ENCODE data around the gene EYA4. TPM values are rescaled to one million over a fixed set of nuclear protein-coding genes. Genes with fewer than 3 reads are reported as not detected.
A peak's percentile ranks its signal among the peaks of the same experiment; 100 is the strongest.

Gene EYA4, protein sequence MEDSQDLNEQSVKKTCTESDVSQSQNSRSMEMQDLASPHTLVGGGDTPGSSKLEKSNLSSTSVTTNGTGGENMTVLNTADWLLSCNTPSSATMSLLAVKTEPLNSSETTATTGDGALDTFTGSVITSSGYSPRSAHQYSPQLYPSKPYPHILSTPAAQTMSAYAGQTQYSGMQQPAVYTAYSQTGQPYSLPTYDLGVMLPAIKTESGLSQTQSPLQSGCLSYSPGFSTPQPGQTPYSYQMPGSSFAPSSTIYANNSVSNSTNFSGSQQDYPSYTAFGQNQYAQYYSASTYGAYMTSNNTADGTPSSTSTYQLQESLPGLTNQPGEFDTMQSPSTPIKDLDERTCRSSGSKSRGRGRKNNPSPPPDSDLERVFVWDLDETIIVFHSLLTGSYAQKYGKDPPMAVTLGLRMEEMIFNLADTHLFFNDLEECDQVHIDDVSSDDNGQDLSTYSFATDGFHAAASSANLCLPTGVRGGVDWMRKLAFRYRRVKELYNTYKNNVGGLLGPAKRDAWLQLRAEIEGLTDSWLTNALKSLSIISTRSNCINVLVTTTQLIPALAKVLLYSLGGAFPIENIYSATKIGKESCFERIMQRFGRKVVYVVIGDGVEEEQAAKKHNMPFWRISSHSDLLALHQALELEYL
- total RNA-seq: not detected

DNA sequence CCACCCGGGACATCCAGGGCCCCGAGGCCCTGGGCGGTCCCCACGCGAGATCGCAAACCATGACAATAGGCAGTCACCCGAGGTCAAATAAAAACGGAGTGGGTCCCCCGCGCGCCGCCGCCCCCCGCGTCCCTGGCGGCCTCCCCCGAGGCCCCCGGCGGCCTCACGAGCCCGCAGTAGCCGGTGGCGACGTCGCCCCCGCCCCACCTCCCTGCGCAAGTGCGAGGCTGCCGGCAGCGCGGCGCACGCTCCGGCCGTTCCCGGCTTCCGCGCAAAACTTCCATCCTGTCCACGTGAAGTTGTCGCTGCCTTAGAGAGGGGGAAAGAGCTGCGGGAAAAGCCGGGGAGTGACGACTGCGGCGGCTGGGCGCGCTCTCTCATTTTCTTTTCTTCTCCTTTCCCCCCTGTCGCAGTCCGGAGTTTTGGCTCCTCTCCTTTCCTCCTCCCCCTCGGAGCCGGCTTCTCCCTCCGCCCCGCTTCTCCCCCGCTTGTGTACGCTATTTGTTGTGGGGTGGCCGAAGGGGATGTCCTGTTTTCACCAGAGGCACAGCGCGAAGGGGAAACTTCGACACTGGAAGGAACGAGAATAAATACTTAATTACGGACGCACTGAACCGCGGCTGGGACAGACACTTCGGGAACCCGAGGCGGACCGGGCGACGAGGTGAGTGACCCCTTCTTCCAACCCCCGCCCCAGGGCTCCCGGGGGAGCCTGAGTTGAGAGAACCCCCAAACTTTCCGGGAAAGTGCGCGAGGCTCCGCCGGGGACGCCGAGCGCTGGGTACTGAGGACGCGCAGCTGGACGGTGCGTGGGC, at the start of gene EYA4:
TSS of gene EYA4 (plus strand) at position 272 of the 815 bp plus-strand sequence. CDS start 33,424 bp downstream, outside the sequence.
- H3K9me3 Mint-ChIP-seq (ENCODE audit: insufficient read depth): no peaks in the 10 kb centered on the region
- no peak within 1 kb of the TSS for H3K27ac Mint-ChIP-seq
- peak within 1 kb of the TSS; percentile 36 for H3K4me3 Mint-ChIP-seq
- ATAC-seq (no peak), DNase-seq (no peak)
- H3K4me1 Mint-ChIP-seq (ENCODE audit: low read depth): peaks cover 11% of the 10 kb centered on the region
- peaks cover 44% of the 10 kb centered on the region for H3K27me3 Mint-ChIP-seq (ENCODE audit: low read depth)
- H3K36me3 Mint-ChIP-seq (ENCODE audit: low read depth): no peaks in the 10 kb centered on the region
- POLR2A ChIA-PET: no interaction called here
- CTCF ChIA-PET: no interaction called here

DNA sequence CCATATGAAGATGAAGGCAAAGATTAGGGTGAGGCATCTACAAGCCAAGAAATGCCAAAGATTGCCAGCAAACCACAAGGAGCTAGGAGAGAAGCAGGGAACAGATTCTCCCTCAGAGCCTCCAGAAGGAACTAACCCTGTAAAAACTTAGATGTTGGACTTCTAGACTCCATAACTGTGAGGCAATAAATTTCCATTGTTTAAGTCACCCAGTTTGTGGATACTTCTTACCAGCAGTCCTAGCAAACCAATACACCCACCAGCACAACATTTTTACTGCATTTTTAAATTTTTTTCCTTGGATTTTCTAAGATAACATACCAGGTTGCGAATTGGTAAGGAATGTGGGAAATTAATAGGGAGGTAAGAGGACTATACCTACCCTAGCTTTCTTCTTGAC, 47.8 kb upstream of the EYA4 start:
- no peaks in the 10 kb centered on the region for H3K36me3 Mint-ChIP-seq (ENCODE audit: low read depth)
- DNase-seq (no peak), ATAC-seq (no peak)
- CTCF ChIA-PET: no interaction called here
- H3K4me1 Mint-ChIP-seq (ENCODE audit: low read depth): no peaks in the 10 kb centered on the region
- POLR2A ChIA-PET: no interaction called here
- H3K4me3 Mint-ChIP-seq: no peak overlapping the region
- H3K27me3 Mint-ChIP-seq (ENCODE audit: low read depth): no peaks in the 10 kb centered on the region
- H3K27ac Mint-ChIP-seq: no peak overlapping the region
- H3K9me3 Mint-ChIP-seq (ENCODE audit: insufficient read depth): no peaks in the 10 kb centered on the region

- H3K9me3 Mint-ChIP-seq (ENCODE audit: insufficient read depth): no peaks in the 10 kb centered on the region
These were observed 42.4 kb upstream of the EYA4 start for GRCh38 chr6:133198725-133199124.

GRCh38 chr6:133201231-133201630, 39.9 kb upstream of the EYA4 start:
- Mint-ChIP-seq H3K4me3 (no peak overlapping the region), H3K9me3 (ENCODE audit: insufficient read depth) (no peaks in the 10 kb centered on the region), H3K27ac (no peak overlapping the region), H3K27me3 (ENCODE audit: low read depth) (no peaks in the 10 kb centered on the region), H3K4me1 (ENCODE audit: low read depth) (no peaks in the 10 kb centered on the region), H3K36me3 (ENCODE audit: low read depth) (no peaks in the 10 kb centered on the region)
- POLR2A ChIA-PET: no interaction called here
- CTCF ChIA-PET: no interaction called here
- ATAC-seq (no peak), DNase-seq (no peak)

More at GRCh38 chr6:133198725-133199124, 42.4 kb upstream of the EYA4 start:
- ChIA-PET POLR2A (no interaction called here), CTCF (no interaction called here)
- no peaks in the 10 kb centered on the region for H3K27me3 Mint-ChIP-seq (ENCODE audit: low read depth)
- DNase-seq: no peak
- no peaks in the 10 kb centered on the region for H3K4me1 Mint-ChIP-seq (ENCODE audit: low read depth)
- ATAC-seq: no peak
- H3K36me3 Mint-ChIP-seq (ENCODE audit: low read depth): no peaks in the 10 kb centered on the region
- H3K27ac Mint-ChIP-seq: no peak overlapping the region
- H3K4me3 Mint-ChIP-seq: no peak overlapping the region

DNA sequence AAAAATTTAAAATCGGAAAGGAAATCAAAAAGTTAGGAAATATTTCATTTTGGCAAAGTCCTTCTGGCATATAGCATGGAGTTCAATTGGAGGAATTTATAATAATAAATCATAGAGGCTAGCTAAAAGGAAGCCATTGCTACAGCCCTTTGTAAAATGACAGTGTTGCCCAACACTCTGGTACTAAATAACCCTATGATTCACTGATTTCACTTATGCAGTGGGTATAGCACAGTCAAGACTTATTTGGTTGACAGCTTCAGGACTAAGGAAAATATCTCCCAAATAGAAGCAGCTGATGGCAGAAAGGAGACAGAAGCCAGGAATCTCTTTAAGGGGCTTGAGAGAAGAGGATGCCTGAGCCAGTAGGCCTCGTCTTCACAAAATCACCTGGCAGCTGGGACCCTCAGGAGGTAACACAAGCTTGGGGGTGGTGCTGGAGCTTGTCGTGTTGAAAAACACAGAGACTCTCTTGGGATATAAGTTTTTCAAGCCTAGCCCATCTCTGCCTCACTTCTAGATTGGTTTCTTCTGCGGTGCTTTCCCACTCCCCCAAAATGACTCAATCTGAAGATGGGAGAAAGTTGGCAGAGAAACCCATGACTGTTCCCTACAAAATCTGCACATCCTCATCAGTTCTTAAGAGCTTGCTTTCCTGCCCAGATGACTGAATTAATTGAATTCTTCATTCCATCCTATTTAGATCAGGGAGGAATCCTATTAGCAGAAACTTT, 38.4 kb upstream of the EYA4 start:
- CTCF ChIA-PET: interaction anchor here (1.4 kb wide), 1 partner anchor 17 kb away, joined by 4 read pairs; no protein-coding TSS in a partner anchor

DNA sequence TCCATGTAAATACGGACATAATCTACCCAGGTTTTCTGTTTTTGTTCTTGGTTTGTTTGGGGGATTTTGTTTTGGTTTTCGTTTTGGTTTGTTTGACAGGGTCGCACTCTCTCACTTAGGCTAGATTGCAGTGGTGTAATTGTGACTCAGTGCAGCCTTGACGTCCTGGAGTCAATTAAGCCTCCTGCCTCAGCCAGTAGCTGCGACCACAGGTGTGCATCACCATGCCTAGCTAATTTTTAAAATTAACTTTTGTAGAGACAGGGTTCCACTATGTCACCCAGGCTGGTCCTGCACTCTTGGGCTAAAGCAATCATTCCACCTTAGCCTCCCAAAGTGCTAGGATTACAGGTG, 37.8 kb upstream of the EYA4 start:
- POLR2A ChIA-PET: no interaction called here
- Mint-ChIP-seq H3K27me3 (ENCODE audit: low read depth) (no peaks in the 10 kb centered on the region), H3K4me1 (ENCODE audit: low read depth) (no peaks in the 10 kb centered on the region), H3K9me3 (ENCODE audit: insufficient read depth) (no peaks in the 10 kb centered on the region), H3K4me3 (no peak overlapping the region), H3K36me3 (ENCODE audit: low read depth) (no peaks in the 10 kb centered on the region), H3K27ac (no peak overlapping the region)
- DNase-seq: no peak
- ATAC-seq: no peak
- CTCF ChIA-PET: no interaction called here

More for the DNA sequence above, 38.4 kb upstream of the EYA4 start:
- DNase-seq (no peak), ATAC-seq (no peak)
- Mint-ChIP-seq H3K27ac (no peak overlapping the region), H3K27me3 (ENCODE audit: low read depth) (no peaks in the 10 kb centered on the region), H3K36me3 (ENCODE audit: low read depth) (no peaks in the 10 kb centered on the region), H3K9me3 (ENCODE audit: insufficient read depth) (no peaks in the 10 kb centered on the region), H3K4me3 (no peak overlapping the region), H3K4me1 (ENCODE audit: low read depth) (no peaks in the 10 kb centered on the region)
- POLR2A ChIA-PET: interaction anchor here (0.6 kb wide), 1 partner anchor 1510 kb away, joined by 4 read pairs; no protein-coding TSS in a partner anchor

DNA sequence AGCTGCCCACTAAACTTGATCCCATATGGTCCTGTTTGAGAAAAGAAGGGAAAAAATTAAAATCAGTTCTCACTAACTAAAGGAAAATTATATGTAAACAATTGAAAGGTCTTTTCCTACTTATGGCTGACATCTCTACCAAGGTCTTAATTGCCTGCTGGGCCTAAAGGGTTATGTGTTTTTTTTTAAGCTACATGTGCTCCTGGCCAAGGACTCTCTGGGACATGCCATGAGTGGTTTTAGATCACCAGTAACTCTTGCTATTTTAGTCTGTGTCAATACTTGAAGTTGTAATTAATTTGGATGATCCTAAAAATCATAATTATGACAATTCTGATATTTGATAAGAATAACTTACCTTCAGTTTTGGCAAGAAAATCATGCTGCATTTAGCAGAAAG, 35.9 kb upstream of the EYA4 start:
- no peaks in the 10 kb centered on the region for H3K27me3 Mint-ChIP-seq (ENCODE audit: low read depth)
- no peaks in the 10 kb centered on the region for H3K9me3 Mint-ChIP-seq (ENCODE audit: insufficient read depth)
- H3K4me3 Mint-ChIP-seq: no peak overlapping the region
- ATAC-seq: no peak
- no peaks in the 10 kb centered on the region for H3K4me1 Mint-ChIP-seq (ENCODE audit: low read depth)
- POLR2A ChIA-PET: no interaction called here
- CTCF ChIA-PET: no interaction called here
- H3K27ac Mint-ChIP-seq: no peak overlapping the region
- H3K36me3 Mint-ChIP-seq (ENCODE audit: low read depth): no peaks in the 10 kb centered on the region
- DNase-seq: no peak

DNA sequence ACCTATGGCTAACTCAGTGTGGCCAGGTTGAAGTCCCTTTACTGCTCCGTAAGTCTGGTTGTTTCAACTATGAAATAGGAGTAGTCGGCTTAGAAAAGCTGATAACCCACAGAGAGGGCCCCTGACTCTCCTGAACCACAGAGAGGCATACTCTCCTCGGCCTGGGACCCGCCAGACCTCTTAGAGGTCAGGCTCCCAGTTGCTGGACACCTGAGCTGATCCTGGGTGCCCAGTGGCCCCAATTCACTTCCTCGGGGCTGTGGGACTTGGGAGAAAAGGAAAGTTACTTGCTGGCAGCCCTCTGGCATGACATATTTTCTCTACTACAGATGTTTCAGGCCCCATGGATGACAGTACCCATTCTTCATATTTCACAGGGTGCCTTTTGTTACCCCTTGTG, 34.2 kb upstream of the EYA4 start:
- H3K36me3 Mint-ChIP-seq (ENCODE audit: low read depth): no peaks in the 10 kb centered on the region
- no peaks in the 10 kb centered on the region for H3K9me3 Mint-ChIP-seq (ENCODE audit: insufficient read depth)
- CTCF ChIA-PET: no interaction called here

GRCh38 chr6:133207754-133208153, 33.4 kb upstream of the EYA4 start:
- CTCF ChIA-PET: no interaction called here

More for the DNA sequence above, 34.2 kb upstream of the EYA4 start:
- Mint-ChIP-seq H3K27me3 (ENCODE audit: low read depth) (no peaks in the 10 kb centered on the region), H3K4me1 (ENCODE audit: low read depth) (no peaks in the 10 kb centered on the region), H3K27ac (no peak overlapping the region), H3K4me3 (no peak overlapping the region)
- DNase-seq (no peak), ATAC-seq (no peak)
- POLR2A ChIA-PET: no interaction called here

DNA sequence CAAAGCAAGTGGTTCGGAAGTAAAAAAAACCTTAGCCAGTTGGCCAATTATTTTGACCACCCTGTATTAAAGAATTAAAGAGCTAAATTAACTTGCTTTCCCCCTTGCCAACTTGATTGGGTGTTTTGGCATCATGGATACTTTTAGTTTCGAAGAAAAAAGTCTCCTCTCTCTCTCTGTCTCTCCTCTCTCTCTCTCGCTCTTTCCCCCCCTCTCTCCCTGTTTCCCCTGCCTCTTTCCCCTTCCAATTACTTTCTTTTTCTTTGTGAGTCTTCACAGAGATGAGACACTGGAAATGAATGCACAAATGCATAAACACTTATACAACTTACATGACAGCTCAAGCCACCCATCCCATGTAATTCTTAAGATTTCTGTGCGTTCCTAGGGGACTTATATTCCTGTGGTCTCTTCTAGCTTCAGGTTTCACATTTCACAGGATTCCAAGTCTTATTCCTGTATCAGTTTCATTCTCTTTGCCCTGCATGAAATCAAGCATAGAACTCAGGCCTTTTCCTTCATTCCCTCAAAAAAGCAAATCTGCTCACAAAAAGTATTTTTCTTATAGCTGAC, 32.9 kb upstream of the EYA4 start:
- Mint-ChIP-seq H3K36me3 (ENCODE audit: low read depth) (no peaks in the 10 kb centered on the region), H3K9me3 (ENCODE audit: insufficient read depth) (no peaks in the 10 kb centered on the region), H3K4me1 (ENCODE audit: low read depth) (no peaks in the 10 kb centered on the region), H3K27me3 (ENCODE audit: low read depth) (no peaks in the 10 kb centered on the region), H3K27ac (no peak overlapping the region), H3K4me3 (no peak overlapping the region)
- CTCF ChIA-PET: no interaction called here
- POLR2A ChIA-PET: no interaction called here
- ATAC-seq: no peak
- DNase-seq: no peak

More at GRCh38 chr6:133207754-133208153, 33.4 kb upstream of the EYA4 start:
- no peaks in the 10 kb centered on the region for H3K36me3 Mint-ChIP-seq (ENCODE audit: low read depth)
- H3K9me3 Mint-ChIP-seq (ENCODE audit: insufficient read depth): no peaks in the 10 kb centered on the region
- POLR2A ChIA-PET: no interaction called here
- no peak for ATAC-seq
- H3K27me3 Mint-ChIP-seq (ENCODE audit: low read depth): no peaks in the 10 kb centered on the region
- no peak for DNase-seq
- no peak overlapping the region for H3K4me3 Mint-ChIP-seq
- no peaks in the 10 kb centered on the region for H3K4me1 Mint-ChIP-seq (ENCODE audit: low read depth)
- no peak overlapping the region for H3K27ac Mint-ChIP-seq

DNA sequence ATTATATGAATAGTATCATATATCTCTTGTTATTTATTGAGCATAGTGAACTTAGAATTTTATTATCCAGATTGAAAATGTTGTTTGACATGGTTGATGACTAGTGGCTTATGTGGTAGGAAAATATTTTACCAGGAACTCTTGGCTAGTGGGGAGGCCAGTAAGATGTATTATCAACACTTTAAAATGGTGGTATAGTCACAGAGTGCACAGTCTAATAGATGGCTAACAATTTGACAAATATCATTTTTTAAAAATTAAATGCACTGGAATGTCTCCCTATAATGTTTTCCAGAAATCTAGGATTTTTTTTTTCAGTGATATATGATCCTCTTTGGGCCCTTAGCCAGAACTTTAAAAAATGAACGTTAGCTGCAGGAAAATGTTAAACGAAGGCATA, 26.9 kb upstream of the EYA4 start:
- no peaks in the 10 kb centered on the region for H3K9me3 Mint-ChIP-seq (ENCODE audit: insufficient read depth)
- no peaks in the 10 kb centered on the region for H3K36me3 Mint-ChIP-seq (ENCODE audit: low read depth)
- no peak overlapping the region for H3K27ac Mint-ChIP-seq
- H3K27me3 Mint-ChIP-seq (ENCODE audit: low read depth): no peaks in the 10 kb centered on the region
- no peaks in the 10 kb centered on the region for H3K4me1 Mint-ChIP-seq (ENCODE audit: low read depth)
- no peak for DNase-seq
- CTCF ChIA-PET: no interaction called here
- ATAC-seq: no peak
- POLR2A ChIA-PET: no interaction called here
- H3K4me3 Mint-ChIP-seq: no peak overlapping the region

All from activated CD8-positive, alpha-beta T cell treated with anti-CD3 and anti-CD28 coated beads, Interleukin-2, amount 10 ng/mL, durations not matched to agents 7 days and 5 days (primary cell).